HCT116 (cell line): ENCODE results near the gene TLE3. TPM values are rescaled to one million over a fixed set of nuclear protein-coding genes. Genes with fewer than 3 reads are reported as not detected.

Experiments used
- ATAC-seq: fragments of 200-7000 bp; cut with Tn5 transposase; 2 replicates; pipeline ENCODE4 v1.9.1; 2020; ENCODE audit warnings: mild to moderate bottlenecking, moderate library complexity
- BruUV-seq: library from RNA; stranded (reverse); fragments of 400-500 nt; replicated peaks from 2 replicates; lab custom pipeline; 2021; lab: Mats Ljungman, UMichigan
- CTCF ChIA-PET: fragments of 300-600 bp; sonication (Branson Sonifier 250); formaldehyde crosslinking; loops from one replicate; lab custom pipeline; 2021; ENCODE audit warnings: antibody characterized with exemption; lab: Charles Lee
- POLR2A ChIA-PET: fragments of 300-600, 350-600 bp; sonication (Branson Sonifier 250); formaldehyde crosslinking; loops from one replicate; lab custom pipeline; 2021; ENCODE audit warnings: antibody characterized with exemption; lab: Charles Lee
- RAD21 ChIA-PET, 2 experiments: fragments of 300-600 bp; sonication (Branson Sonifier 250); formaldehyde crosslinking; loops; one replicate each; lab custom pipeline; 2023; ENCODE audit warnings: low total read pairs in 2 of 2; ENCODE audit not compliant: uncharacterized antibody in 2 of 2, unreplicated experiment in 2 of 2, low non-redundant PET in 1 of 2; lab: Charles Lee
- DNase-seq: peaks from one replicate; pipeline ENCODE4 v3.0.0-alpha.2; 2010; ENCODE audit warnings: low read depth, low spot score
- H2AFZ ChIP-seq: fragments of 200-600 bp; shearing (Covaris generic), sonication (generic); 2 replicates; pipeline ENCODE4 v1.6.1; 2017; ENCODE audit warnings: low read depth, mixed run types, mixed read lengths, antibody characterized with exemption, low read length; ENCODE audit not compliant: poor library complexity, severe bottlenecking
- H3K27ac ChIP-seq: 2 replicates; pipeline ENCODE4 v1.5.1; 2012; ENCODE audit warnings: low read depth, low read length
- H3K27me3 ChIP-seq: fragments of 200-600 bp; sonication (generic); 2 replicates; pipeline ENCODE4 v1.6.1; 2016; ENCODE audit warnings: mixed run types, low read length, mixed read lengths; ENCODE audit not compliant: insufficient read depth
- H3K36me3 ChIP-seq, 2 experiments: fragments of 200-500 bp in 1 of 2; fragments of 200-600 bp in 1 of 2; sonication (Bioruptor generic) in 1 of 2; sonication (generic) in 1 of 2; 2 replicates each; pipeline versions ENCODE4 v1.5.1 to v1.6.1; 2014 to 2016; ENCODE audit warnings: low read length in 2 of 2, inconsistent platforms in 1 of 2, mixed read lengths in 1 of 2, mixed run types in 1 of 2; ENCODE audit not compliant: insufficient read depth in 2 of 2, control insufficient read depth in 1 of 2
- H3K4me1 ChIP-seq, 2 experiments: fragments of 200-600 bp in 1 of 2; sonication (generic) in 1 of 2; 2 replicates each; pipeline versions ENCODE4 v1.5.1 to v1.6.1; 2012 to 2017; ENCODE audit warnings: low read length in 2 of 2, inconsistent platforms in 1 of 2, mild to moderate bottlenecking in 1 of 2, mixed read lengths in 1 of 2, mixed run types in 1 of 2, moderate library complexity in 1 of 2; ENCODE audit not compliant: insufficient read depth in 2 of 2, control insufficient read depth in 1 of 2
- H3K4me2 ChIP-seq: fragments of 200-600 bp; sonication (generic); 2 replicates; pipeline ENCODE4 v1.6.1; 2017; ENCODE audit warnings: mixed run types, low read length, mixed read lengths
- H3K4me3 ChIP-seq, 2 experiments: fragments of 200-600 bp in 1 of 2; sonication (generic) in 1 of 2; replicated peaks in 1 of 2; 2 replicates each; pipeline ENCODE4 v1.5.1; 2011 to 2016; ENCODE audit warnings: low read length in 2 of 2, control low read depth in 1 of 2, low read depth in 1 of 2, mild to moderate bottlenecking in 1 of 2, mixed read lengths in 1 of 2, mixed run types in 1 of 2
- H3K79me2 ChIP-seq: fragments of 200-600 bp; sonication (generic); 2 replicates; pipeline ENCODE4 v1.6.1; 2017; ENCODE audit warnings: mild to moderate bottlenecking, mixed run types, low read length, moderate library complexity, mixed read lengths; ENCODE audit not compliant: insufficient read depth
- H3K9ac ChIP-seq: fragments of 200-600 bp; sonication (generic); 2 replicates; pipeline ENCODE4 v1.6.1; 2016; ENCODE audit warnings: low read length, mixed read lengths
- H3K9me2 ChIP-seq: fragments of 200-600 bp; sonication (generic), shearing (Covaris generic); 2 replicates; pipeline ENCODE4 v1.6.1; 2017; ENCODE audit warnings: mixed run types, mild to moderate bottlenecking, moderate library complexity; ENCODE audit not compliant: insufficient read depth
- H3K9me3 ChIP-seq, 2 experiments: fragments of 200-500 bp in 1 of 2; fragments of 200-600 bp in 1 of 2; sonication (Bioruptor generic) in 1 of 2; sonication (generic) in 1 of 2; 2 replicates each; pipeline ENCODE4 v1.6.1; 2014 to 2017; ENCODE audit warnings: low read length in 2 of 2, mixed read lengths in 2 of 2, inconsistent platforms in 1 of 2, low read depth in 1 of 2, mild to moderate bottlenecking in 1 of 2, mixed run types in 1 of 2, moderate library complexity in 1 of 2; ENCODE audit not compliant: control insufficient read depth in 1 of 2, insufficient read depth in 1 of 2
- H4K20me1 ChIP-seq: fragments of 200-600 bp; sonication (generic), shearing (Covaris generic); 2 replicates; pipeline ENCODE4 v1.6.1; 2017; ENCODE audit warnings: mixed run types, mild to moderate bottlenecking, moderate library complexity; ENCODE audit not compliant: insufficient read depth
- ATF3 ChIP-seq: IDR thresholded peaks from 2 replicates; pipeline ENCODE4 v1.6.1; 2012
- CTCF ChIP-seq, 3 experiments: fragments of 200-600 bp in 1 of 3; sonication (generic) in 1 of 3; IDR thresholded peaks in 2 of 3; conservative IDR thresholded peaks in 1 of 3; 2 replicates each; pipeline ENCODE4 v1.5.1; 2012 to 2017; ENCODE audit warnings: low read depth in 2 of 3, low read length in 2 of 3, antibody characterized with exemption in 1 of 3, borderline replicate concordance in 1 of 3, control low read depth in 1 of 3, mild to moderate bottlenecking in 1 of 3, mixed read lengths in 1 of 3, mixed run types in 1 of 3, moderate library complexity in 1 of 3; ENCODE audit not compliant: insufficient read depth in 1 of 3
- EZH2phosphoT487 ChIP-seq: fragments of 200-600 bp; IDR thresholded peaks from 2 replicates; pipeline ENCODE4 v1.6.1; 2018; ENCODE audit warnings: antibody characterized with exemption, borderline replicate concordance
- MAX ChIP-seq: IDR thresholded peaks from 2 replicates; pipeline ENCODE4 v1.6.1; 2012
- POLR2A ChIP-seq: IDR thresholded peaks from 2 replicates; pipeline ENCODE4 v1.7.0; 2011; ENCODE audit warnings: borderline replicate concordance; ENCODE audit not compliant: insufficient read depth, insufficient read length; ENCODE audit errors: extremely low read depth
- RAD21 ChIP-seq: IDR thresholded peaks from 2 replicates; pipeline ENCODE4 v1.6.1; 2012; ENCODE audit warnings: low read depth, mild to moderate bottlenecking
- intact Hi-C: fragments of 100-400 bp; cut with micrococcal nuclease; formaldehyde crosslinking; loops from 2 replicates; pipeline ENCODE4 v1.10.0; 2022
- total RNA-seq: library from RNA; stranded (reverse); gene quantifications from one replicate; pipeline ENCODE4 v1.2.1, GENCODE V29; 2021; ENCODE audit not compliant: unreplicated experiment

Gene TLE3
- total RNA-seq, 1 experiment from 2014 or later = 53.9 TPM

GRCh38 chr15:70046679-70047369, 50.9 kb downstream of the TLE3 start:
- Histone ChIP-seq H3K9me3 (no peaks in the 10 kb centered on the region), H3K27ac (no peak overlapping the region), H3K9me2 (no peaks in the 10 kb centered on the region), H2AFZ (no peak overlapping the region), H3K4me2 (no peak overlapping the region), H3K36me3 (peaks cover 15% of the 10 kb centered on the region in 2 experiments; a peak in 3 of 4 replicates), H3K4me3 (no peak overlapping the region), H3K79me2 (no peaks in the 10 kb centered on the region), H3K27me3 (no peaks in the 10 kb centered on the region), H4K20me1 (no peaks in the 10 kb centered on the region), H3K4me1 (no peaks in the 10 kb centered on the region), H3K9ac (no peak overlapping the region)
- TF ChIP-seq MAX (no peak), EZH2phosphoT487 (no peak), ATF3 (no peak)
- RAD21 ChIA-PET = no interaction called here
- POLR2A ChIA-PET = no interaction called here
- CTCF ChIA-PET = no interaction called here
- intact Hi-C loops = no loop called here
- DNase-seq (no peak), ATAC-seq (no peak; the same call in 1 of the 2 replicates)
- no TSS peak for BruUV-seq

- TF ChIP-seq RAD21 (no peak), POLR2A (no peak), CTCF (IDR thresholded peaks at IDR 0.05 in 2 of 3, conservative IDR thresholded peaks at IDR 0.05 in 1 of 3; ENCODE audit: borderline replicate concordance in 1 of 3, insufficient read depth in 1 of 3, low read depth in 2 of 3, low read length in 2 of 3) (no peak), EZH2phosphoT487 (no peak), MAX (no peak)
- peaks cover 6 to 7% of the 10 kb centered on the region in 2 experiments; a peak in 1 of 4 replicates for H3K36me3 ChIP-seq
- no peaks in the 10 kb centered on the region for H3K79me2 ChIP-seq
- DNase-seq = no peak
- intact Hi-C loops = no loop called here
- H3K4me3 ChIP-seq = no peak overlapping the region
- H3K9me2 ChIP-seq = no peaks in the 10 kb centered on the region
- no peak overlapping the region for H2AFZ ChIP-seq
- no peaks in the 10 kb centered on the region for H4K20me1 ChIP-seq
- ATAC-seq = no peak
- 0 out of 2 replicates have a peak, but pooled peaks cover 2% of the 10 kb centered on the region for H3K27me3 ChIP-seq
- H3K9ac ChIP-seq = no peak overlapping the region
- H3K4me1 ChIP-seq = no peaks in the 10 kb centered on the region
- no peaks in the 10 kb centered on the region for H3K9me3 ChIP-seq
- no peak overlapping the region for H3K27ac ChIP-seq
- POLR2A ChIA-PET = no interaction called here
- no TSS peak for BruUV-seq
- H3K4me2 ChIP-seq = no peak overlapping the region
- CTCF ChIA-PET = no interaction called here
- RAD21 ChIA-PET = no interaction called here
Measured at GRCh38 chr15:70045045-70045444, 52.7 kb downstream of the TLE3 start.
